H1 (cell line): ENCODE data around the gene GIMAP2. TPM values are rescaled to one million over a fixed set of nuclear protein-coding genes. Genes with fewer than 3 reads are reported as not detected.

Experiments used
- CTCF ChIA-PET: fragments of 300-600 bp; sonication (Branson Sonifier 250); formaldehyde crosslinking; loops from one replicate; lab custom pipeline; 2021; ENCODE audit not compliant: partially characterized antibody; lab: Charles Lee
- POLR2A ChIA-PET: fragments of 300-600 bp; sonication (Branson Sonifier 250); formaldehyde crosslinking; loops from one replicate; lab custom pipeline; 2021; ENCODE audit warnings: inconsistent platforms; ENCODE audit not compliant: partially characterized antibody; lab: Charles Lee
- DNase-seq, 2 experiments: peaks; one replicate each; pipeline versions ENCODE4 v3.0.0 to v3.0.0-alpha.2; 2010 to 2022; ENCODE audit warnings: low spot score in 2 of 2, low read depth in 1 of 2, mixed read lengths in 1 of 2
- FAIRE-seq: peaks from 2 replicates; lab custom pipeline; 2011; peaks lifted over from hg19 to GRCh38; lab: Jason Lieb, UNC
- H2AFZ ChIP-seq: 2 replicates; pipeline ENCODE4 v1.8.1; 2012; ENCODE audit warnings: low read length, inconsistent platforms
- H2AK5ac ChIP-seq: 2 replicates; pipeline ENCODE4 v1.6.1; 2013; ENCODE audit warnings: low read depth, low read length
- H2BK120ac ChIP-seq: replicated peaks from 2 replicates; pipeline ENCODE3; 2013; ENCODE audit warnings: low read depth, low read length, inconsistent platforms
- H2BK12ac ChIP-seq: 2 replicates; pipeline ENCODE4 v1.6.1; 2013; ENCODE audit warnings: low read depth, low read length
- H2BK15ac ChIP-seq: 2 replicates; pipeline ENCODE4 v1.6.1; 2013; ENCODE audit warnings: low read length
- H2BK20ac ChIP-seq: 2 replicates; pipeline ENCODE4 v1.6.1; 2013; ENCODE audit warnings: low read length
- H2BK5ac ChIP-seq: 2 replicates; pipeline ENCODE4 v1.6.1; 2013; ENCODE audit warnings: low read depth, low read length
- H3K14ac ChIP-seq: 2 replicates; pipeline ENCODE4 v1.6.1; 2013; ENCODE audit warnings: inconsistent platforms; ENCODE audit not compliant: insufficient read length
- H3K18ac ChIP-seq: 2 replicates; pipeline ENCODE4 v1.6.1; 2013; ENCODE audit warnings: low read length; ENCODE audit errors: extremely low read depth
- H3K23ac ChIP-seq: 2 replicates; pipeline ENCODE4 v1.6.1; 2013; ENCODE audit warnings: inconsistent platforms; ENCODE audit not compliant: insufficient read length
- H3K23me2 ChIP-seq: 2 replicates; pipeline ENCODE4 v1.6.1; 2013; ENCODE audit warnings: low read depth, low read length
- H3K27ac ChIP-seq: 2 replicates; pipeline ENCODE4 v1.6.1; 2011; ENCODE audit warnings: low read depth, low read length, inconsistent platforms
- H3K27me3 ChIP-seq, 4 experiments: replicated peaks in 1 of 4; 1 replicate in 1 of 4; 2 replicates in 3 of 4; pipeline versions ENCODE4 v1.6.1 to v1.8.1; 2011 to 2013; ENCODE audit warnings: low read length in 3 of 4, mild to moderate bottlenecking in 3 of 4, inconsistent platforms in 2 of 4, mixed read lengths in 2 of 4, moderate library complexity in 1 of 4; ENCODE audit not compliant: control insufficient read depth in 3 of 4, insufficient read depth in 3 of 4; ENCODE audit errors: extremely low read depth in 1 of 4
- H3K36me3 ChIP-seq, 4 experiments: 2 replicates each; pipeline versions ENCODE4 v1.6.1 to v1.8.1; 2011 to 2013; ENCODE audit warnings: mild to moderate bottlenecking in 4 of 4, low read length in 3 of 4, moderate library complexity in 2 of 4, control low read depth in 1 of 4, inconsistent platforms in 1 of 4; ENCODE audit not compliant: insufficient read depth in 4 of 4, control insufficient read depth in 2 of 4
- H3K4ac ChIP-seq: replicated peaks from 2 replicates; pipeline ENCODE3; 2013; ENCODE audit warnings: low read length, low read depth, mixed read lengths, inconsistent platforms; ENCODE audit not compliant: insufficient read length
- H3K4me1 ChIP-seq, 4 experiments: replicated peaks in 1 of 4; 1 replicate in 1 of 4; 2 replicates in 3 of 4; pipeline versions ENCODE4 v1.6.1 to v1.8.1; 2011 to 2013; ENCODE audit warnings: low read length in 3 of 4, inconsistent platforms in 2 of 4, mixed read lengths in 1 of 4; ENCODE audit not compliant: insufficient read depth in 4 of 4, control insufficient read depth in 3 of 4
- H3K4me2 ChIP-seq, 2 experiments: 2 replicates each; pipeline versions ENCODE4 v1.6.1 to v1.8.1; 2011 to 2013; ENCODE audit warnings: low read depth in 2 of 2, low read length in 2 of 2, control low read depth in 1 of 2, inconsistent platforms in 1 of 2, mild to moderate bottlenecking in 1 of 2; ENCODE audit not compliant: insufficient read depth in 1 of 2
- H3K4me3 ChIP-seq, 4 experiments: fragments of 200-600, 300-600 bp in 1 of 4; sonication (generic), shearing (Covaris generic), sonication (Bioruptor Twin) in 1 of 4; 2 replicates each; pipeline versions ENCODE4 v1.5.1 to v1.8.1; 2011 to 2016; ENCODE audit warnings: low read length in 4 of 4, low read depth in 3 of 4, control low read depth in 2 of 4, inconsistent platforms in 2 of 4, mild to moderate bottlenecking in 2 of 4, mixed read lengths in 1 of 4, moderate library complexity in 1 of 4; ENCODE audit not compliant: insufficient read depth in 2 of 4; ENCODE audit errors: extremely low read depth in 1 of 4
- H3K56ac ChIP-seq: replicated peaks from 2 replicates; pipeline ENCODE3; 2013; ENCODE audit warnings: low read depth, mild to moderate bottlenecking, mixed read lengths, low read length, inconsistent platforms; ENCODE audit not compliant: insufficient read length
- H3K79me1 ChIP-seq: 2 replicates; pipeline ENCODE4 v1.6.1; 2013; ENCODE audit warnings: low read depth, low read length, control low read depth
- H3K79me2 ChIP-seq, 2 experiments: 2 replicates each; pipeline versions ENCODE4 v1.6.1 to v1.8.1; 2012 to 2013; ENCODE audit warnings: low read length in 2 of 2, mild to moderate bottlenecking in 2 of 2, inconsistent platforms in 1 of 2; ENCODE audit not compliant: insufficient read depth in 2 of 2, control insufficient read depth in 1 of 2
- H3K9ac ChIP-seq, 4 experiments: replicated peaks in 1 of 4; 1 replicate in 1 of 4; 2 replicates in 3 of 4; pipeline versions ENCODE4 v1.6.1 to v1.8.1; 2011 to 2013; ENCODE audit warnings: low read depth in 3 of 4, low read length in 3 of 4, control low read depth in 2 of 4, mild to moderate bottlenecking in 2 of 4, moderate library complexity in 2 of 4, inconsistent platforms in 1 of 4; ENCODE audit errors: extremely low read depth in 1 of 4
- H3K9me3 ChIP-seq, 2 experiments: 2 replicates each; pipeline versions ENCODE4 v1.6.1 to v1.8.1; 2012 to 2013; ENCODE audit warnings: mild to moderate bottlenecking in 2 of 2, moderate library complexity in 2 of 2, control low read depth in 1 of 2, inconsistent platforms in 1 of 2, low read depth in 1 of 2, low read length in 1 of 2, mixed read lengths in 1 of 2; ENCODE audit not compliant: insufficient read depth in 2 of 2
- H4K20me1 ChIP-seq, 2 experiments: replicated peaks in 1 of 2; 2 replicates each; pipeline versions ENCODE3 to v1.8.1; 2011 to 2013; ENCODE audit warnings: inconsistent platforms in 2 of 2, low read length in 2 of 2, mild to moderate bottlenecking in 1 of 2; ENCODE audit not compliant: insufficient read depth in 2 of 2, control insufficient read depth in 1 of 2
- H4K5ac ChIP-seq: 2 replicates; pipeline ENCODE4 v1.6.1; 2013; ENCODE audit warnings: low read length, low read depth, mixed read lengths, inconsistent platforms; ENCODE audit not compliant: insufficient read length
- H4K8ac ChIP-seq: 2 replicates; pipeline ENCODE4 v1.8.0; 2013; ENCODE audit warnings: mild to moderate bottlenecking, moderate library complexity, low read length, inconsistent platforms; ENCODE audit not compliant: insufficient read depth; ENCODE audit errors: extremely low read depth
- H4K91ac ChIP-seq: replicated peaks from 2 replicates; pipeline ENCODE3; 2013; ENCODE audit warnings: low read length, mixed read lengths, inconsistent platforms; ENCODE audit not compliant: insufficient read length
- KDM4A ChIP-seq: IDR thresholded peaks from one replicate; pipeline ENCODE4 v1.7.1; 2012; ENCODE audit warnings: low read depth, mild to moderate bottlenecking, moderate library complexity, low read length, inconsistent platforms; ENCODE audit not compliant: severe bottlenecking
- WGBS, 2 experiments: shearing (Covaris generic) in 1 of 2; methylation state at CpG; one replicate each; pipeline versions ENCODE4 v1.1.6 to v1.1.7; 2013 to 2015; ENCODE audit warnings: low lambda C conversion rate in 2 of 2, mixed read lengths in 2 of 2, inconsistent platforms in 1 of 2, low coverage in 1 of 2, missing lambda C conversion rate in 1 of 2; ENCODE audit not compliant: insufficient replicate concordance in 2 of 2, insufficient coverage in 1 of 2, insufficient read length in 1 of 2; ENCODE audit errors: extremely low coverage in 1 of 2, missing lambda C conversion rate in 1 of 2; 5-methylcytosine and 5-hydroxymethylcytosine counted together
- polyA plus RNA-seq, 7 experiments: library from polyadenylated mRNA; depleted of rRNA in 3 of 7; stranded (reverse) in 5 of 7; unstranded in 2 of 7; fragments of >200 nt in 5 of 7; fragments of 200-250 nt in 2 of 7; gene quantifications; 1 replicate in 5 of 7; 2 replicates in 1 of 7; 4 replicates in 1 of 7; pipeline versions ENCODE4 v1.2.1 to v1.2.3, GENCODE V29; 2011 to 2013; ENCODE audit warnings: missing spikeins in 2 of 7, mixed read lengths in 2 of 7
- total RNA-seq: library from RNA; stranded (reverse); fragmentation: NEBNext Ultra II Directional; extraction: Animal tissue kit (Norgen Biotek cat#: 25700); gene quantifications from 2 replicates; pipeline ENCODE4 v1.2.1, GENCODE V29; 2021
- TF ChIP-seq, protein P1 (sequence below), 3 experiments: IDR thresholded peaks; 1 replicate in 2 of 3; 2 replicates in 1 of 3; pipeline versions ENCODE4 v1.5.1 to v1.6.1; 2011; ENCODE audit warnings: low read length in 3 of 3, mild to moderate bottlenecking in 3 of 3, inconsistent platforms in 2 of 3, low read depth in 1 of 3, moderate library complexity in 1 of 3; ENCODE audit not compliant: insufficient read depth in 1 of 3; ENCODE audit errors: control extremely low read depth in 1 of 3

Gene GIMAP2
- total and polyA plus RNA-seq, 2 of the 8 experiments (the other 6 are each of a cell fraction or from before 2014, with no cell fraction given), result not detected

DNA sequence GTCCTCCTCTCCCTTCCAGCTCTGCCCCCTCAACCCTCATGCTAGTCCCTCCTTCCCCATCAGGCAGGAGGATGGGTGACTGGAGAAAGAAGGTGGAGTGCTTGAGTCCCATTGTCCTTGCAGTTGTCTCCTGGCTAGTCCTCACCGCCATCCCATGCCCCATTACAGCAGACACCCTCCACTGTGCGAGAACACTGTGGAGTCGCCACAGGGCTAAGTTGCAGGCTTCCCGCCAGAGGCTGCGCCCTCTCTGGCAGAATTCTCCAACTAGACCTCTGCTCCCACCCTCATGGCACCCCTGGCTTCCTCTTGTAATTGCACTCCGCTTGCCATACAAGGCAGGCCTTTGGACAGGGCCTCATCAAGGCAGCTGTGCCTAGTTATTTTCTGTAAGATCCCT, 3.1 kb downstream of the GIMAP2 start:
- H4K8ac ChIP-seq, result no peak overlapping the region
- DNase-seq (no peak), FAIRE-seq (no peak)
- H3K4me3 ChIP-seq, result no peak overlapping the region
- no peak overlapping the region for H3K27ac ChIP-seq
- H3K36me3 ChIP-seq, result no peaks in the 10 kb centered on the region
- H3K9ac ChIP-seq, result no peak overlapping the region
- H3K23ac ChIP-seq, result no peak overlapping the region
- no peak overlapping the region for H3K18ac ChIP-seq
- no peak overlapping the region for H2BK120ac ChIP-seq
- POLR2A ChIA-PET, result no interaction called here
- H3K56ac ChIP-seq, result no peak overlapping the region
- H4K20me1 ChIP-seq, result no peaks in the 10 kb centered on the region
- no peaks in the 10 kb centered on the region; a peak in 1 of 7 replicates for H3K4me1 ChIP-seq
- no peaks in the 10 kb centered on the region; the same call in 1 of the 2 replicates for H3K23me2 ChIP-seq
- no peak overlapping the region for H3K4ac ChIP-seq
- no peak overlapping the region for H2BK5ac ChIP-seq
- H4K5ac ChIP-seq, result no peak overlapping the region
- 95% methylated on average over 6 of the region's 6 CpGs; no CpG with 5 or more reads in 1 of the 2 experiments for WGBS, 2 experiments
- no peaks in the 10 kb centered on the region for H3K9me3 ChIP-seq
- no peak overlapping the region for H4K91ac ChIP-seq
- 0 out of 7 replicates have a peak, but pooled peaks cover 0 to 2% (median 0%) of the 10 kb centered on the region in 4 experiments for H3K27me3 ChIP-seq
- H2BK12ac ChIP-seq, result no peak overlapping the region
- no peak overlapping the region for H2AK5ac ChIP-seq
- no peak for TF ChIP-seq KDM4A
- TF ChIP-seq, protein P1, sequence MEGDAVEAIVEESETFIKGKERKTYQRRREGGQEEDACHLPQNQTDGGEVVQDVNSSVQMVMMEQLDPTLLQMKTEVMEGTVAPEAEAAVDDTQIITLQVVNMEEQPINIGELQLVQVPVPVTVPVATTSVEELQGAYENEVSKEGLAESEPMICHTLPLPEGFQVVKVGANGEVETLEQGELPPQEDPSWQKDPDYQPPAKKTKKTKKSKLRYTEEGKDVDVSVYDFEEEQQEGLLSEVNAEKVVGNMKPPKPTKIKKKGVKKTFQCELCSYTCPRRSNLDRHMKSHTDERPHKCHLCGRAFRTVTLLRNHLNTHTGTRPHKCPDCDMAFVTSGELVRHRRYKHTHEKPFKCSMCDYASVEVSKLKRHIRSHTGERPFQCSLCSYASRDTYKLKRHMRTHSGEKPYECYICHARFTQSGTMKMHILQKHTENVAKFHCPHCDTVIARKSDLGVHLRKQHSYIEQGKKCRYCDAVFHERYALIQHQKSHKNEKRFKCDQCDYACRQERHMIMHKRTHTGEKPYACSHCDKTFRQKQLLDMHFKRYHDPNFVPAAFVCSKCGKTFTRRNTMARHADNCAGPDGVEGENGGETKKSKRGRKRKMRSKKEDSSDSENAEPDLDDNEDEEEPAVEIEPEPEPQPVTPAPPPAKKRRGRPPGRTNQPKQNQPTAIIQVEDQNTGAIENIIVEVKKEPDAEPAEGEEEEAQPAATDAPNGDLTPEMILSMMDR (IDR thresholded peaks at IDR 0.05; ENCODE audit: control extremely low read depth in 1 of 3, insufficient read depth in 1 of 3, low read depth in 1 of 3, low read length in 3 of 3), result peak in 1 of 3 experiments; percentile 1; a peak in 1 of 4 replicates
- H2AFZ ChIP-seq, result no peak overlapping the region
- H3K79me1 ChIP-seq, result no peaks in the 10 kb centered on the region
- no peaks in the 10 kb centered on the region for H3K79me2 ChIP-seq
- H2BK20ac ChIP-seq, result no peak overlapping the region
- H3K14ac ChIP-seq, result no peak overlapping the region
- no peak overlapping the region for H2BK15ac ChIP-seq
- CTCF ChIA-PET, result no interaction called here
- H3K4me2 ChIP-seq, result no peak overlapping the region
